Osteoblast (primary cell): Measurements from ENCODE around the gene AMBRA1. TPM values are rescaled to one million over a fixed set of nuclear protein-coding genes. Genes with fewer than 3 reads are reported as not detected.
A peak's percentile ranks its signal among the peaks of the same experiment; 100 is the strongest.

Experiments used
- DNase-seq: peaks from one replicate; pipeline ENCODE4 v3.0.0; 2011; ENCODE audit warnings: low spot score, mixed read lengths; ENCODE audit not compliant: insufficient read length; ENCODE audit errors: missing footprints
- H2AFZ ChIP-seq: 2 replicates; pipeline ENCODE4 v1.6.0; 2011; ENCODE audit warnings: mild to moderate bottlenecking, low read length
- H3K27ac ChIP-seq: 2 replicates; pipeline ENCODE4 v1.5.1; 2011; ENCODE audit warnings: mild to moderate bottlenecking, low read depth, low read length, moderate library complexity
- H3K27me3 ChIP-seq: 2 replicates; pipeline ENCODE4 v1.6.0; 2012; ENCODE audit warnings: mild to moderate bottlenecking, control low read depth, inconsistent platforms, low read length, moderate library complexity; ENCODE audit not compliant: insufficient read depth
- H3K36me3 ChIP-seq: 2 replicates; pipeline ENCODE4 v1.5.1; 2011; ENCODE audit warnings: mild to moderate bottlenecking, low read length, control low read depth, moderate library complexity; ENCODE audit not compliant: insufficient read depth
- H3K4me1 ChIP-seq: 2 replicates; pipeline ENCODE4 v1.5.1; 2011; ENCODE audit warnings: mild to moderate bottlenecking, low read length, control low read depth, moderate library complexity; ENCODE audit not compliant: insufficient read depth
- H3K4me2 ChIP-seq: 2 replicates; pipeline ENCODE4 v1.6.0; 2011; ENCODE audit warnings: mild to moderate bottlenecking, low read length; ENCODE audit not compliant: insufficient read depth
- H3K4me3 ChIP-seq: fragments of 200-600 bp; sonication (generic); 3 replicates; pipeline ENCODE4 v1.5.1; 2012; ENCODE audit warnings: mild to moderate bottlenecking, low read length, inconsistent platforms; ENCODE audit not compliant: insufficient read depth
- H3K79me2 ChIP-seq: 2 replicates; pipeline ENCODE4 v1.6.0; 2012; ENCODE audit warnings: mild to moderate bottlenecking, low read length, control low read depth, inconsistent platforms; ENCODE audit not compliant: insufficient read depth
- H3K9me3 ChIP-seq: 2 replicates; pipeline ENCODE4 v1.5.1; 2011; ENCODE audit warnings: low read depth, low read length, control low read depth
- H4K20me1 ChIP-seq: 2 replicates; pipeline ENCODE4 v1.6.0; 2012; ENCODE audit warnings: mild to moderate bottlenecking, low read length, control low read depth; ENCODE audit not compliant: insufficient read depth
- CTCF ChIP-seq: IDR thresholded peaks from 2 replicates; pipeline ENCODE4 v1.5.1; 2011; ENCODE audit warnings: mild to moderate bottlenecking, low read depth, low read length, moderate library complexity; ENCODE audit errors: extremely low read depth
- total RNA-seq: library from RNA; depleted of rRNA; stranded (reverse); fragments of >200 nt; gene quantifications from 2 replicates; pipeline ENCODE4 v1.2.3, GENCODE V29; 2012

AMBRA1 gene
- total RNA-seq, 1 donor, result 29.7 TPM

- Histone ChIP-seq H4K20me1 (peaks cover 20% of the 10 kb centered on the region), H3K4me3 (no peak overlapping the region), H3K4me1 (no peaks in the 10 kb centered on the region), H3K9me3 (no peaks in the 10 kb centered on the region), H3K27ac (no peak overlapping the region), H3K79me2 (peaks cover 24% of the 10 kb centered on the region), H2AFZ (no peak overlapping the region), H3K36me3 (peaks cover 32% of the 10 kb centered on the region), H3K27me3 (no peaks in the 10 kb centered on the region), H3K4me2 (no peak overlapping the region)
- no peak for DNase-seq
- no peak for TF ChIP-seq CTCF
Measured at GRCh38 chr11:46541593-46542371, 52.0 kb downstream of the AMBRA1 start.

GRCh38 chr11:46540807-46541206, 53.0 kb downstream of the AMBRA1 start:
- Histone ChIP-seq H3K9me3 (no peaks in the 10 kb centered on the region), H3K27ac (no peak overlapping the region), H3K4me1 (no peaks in the 10 kb centered on the region), H3K36me3 (peaks cover 26% of the 10 kb centered on the region), H3K79me2 (peaks cover 34% of the 10 kb centered on the region), H2AFZ (no peak overlapping the region), H3K4me2 (no peak overlapping the region), H3K4me3 (no peak overlapping the region), H3K27me3 (no peaks in the 10 kb centered on the region), H4K20me1 (peaks cover 29% of the 10 kb centered on the region)
- no peak for DNase-seq
- TF ChIP-seq CTCF, result no peak

GRCh38 chr11:46537537-46538295, 56.1 kb downstream of the AMBRA1 start:
- H3K4me2 ChIP-seq, result no peak overlapping the region
- H3K27me3 ChIP-seq, result no peaks in the 10 kb centered on the region
- no peak overlapping the region for H2AFZ ChIP-seq
- peak; percentile 73 for DNase-seq
- peaks cover 54% of the 10 kb centered on the region for H4K20me1 ChIP-seq
- no peak overlapping the region for H3K27ac ChIP-seq
- H3K4me3 ChIP-seq, result no peak overlapping the region
- H3K79me2 ChIP-seq, result peaks cover 61% of the 10 kb centered on the region
- H3K36me3 ChIP-seq, result peaks cover 14% of the 10 kb centered on the region
- peak; percentile 98 for TF ChIP-seq CTCF
- H3K9me3 ChIP-seq, result no peaks in the 10 kb centered on the region
- no peaks in the 10 kb centered on the region for H3K4me1 ChIP-seq

- no peaks in the 10 kb centered on the region for H3K4me1 ChIP-seq
- peaks cover 55% of the 10 kb centered on the region for H4K20me1 ChIP-seq
- peak; percentile 31 for TF ChIP-seq CTCF
- DNase-seq, result no peak
- H3K27me3 ChIP-seq, result no peaks in the 10 kb centered on the region
- no peak overlapping the region for H2AFZ ChIP-seq
- H3K79me2 ChIP-seq, result peaks cover 63% of the 10 kb centered on the region
- H3K4me3 ChIP-seq, result no peak overlapping the region
- H3K9me3 ChIP-seq, result no peaks in the 10 kb centered on the region
- no peak overlapping the region for H3K4me2 ChIP-seq
- H3K36me3 ChIP-seq, result peaks cover 8% of the 10 kb centered on the region
- H3K27ac ChIP-seq, result no peak overlapping the region
Measured at GRCh38 chr11:46537121-46537520, 56.7 kb downstream of the AMBRA1 start.
